NCI-H345 treated with DMSO at 0.1 percent for 48 hours (cell line): Measurements from ENCODE around the gene MYRIP.
"Not testable (repeated sequence)": the region's sequence is repeated elsewhere in the genome, so short reads cannot be mapped to it uniquely, and the experiment has no call there.

Experiments used
- DNase-seq: peaks from one replicate; lab custom pipeline; 2025; ENCODE audit not compliant: unreplicated experiment; lab: John Stamatoyannopoulos, UW

The MYRIP gene

DNA sequence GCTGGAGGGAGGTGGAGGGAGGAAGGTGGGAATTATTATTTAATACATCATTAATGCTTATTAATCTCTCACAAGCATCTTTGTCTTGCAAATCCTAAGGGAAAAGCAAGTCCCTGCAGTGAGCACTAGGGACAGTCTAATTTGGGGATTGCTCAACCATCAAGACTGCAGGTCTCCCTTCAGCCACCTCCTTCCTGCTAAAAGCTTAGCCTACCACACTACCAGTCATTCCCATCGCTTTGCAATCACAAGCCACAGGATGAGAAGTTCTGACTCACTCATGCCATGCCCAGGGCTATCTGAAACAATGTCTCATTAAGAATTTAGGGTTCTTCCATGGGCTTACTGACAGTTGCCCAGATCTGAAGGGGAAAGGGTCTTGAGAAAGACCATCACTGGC, 449.1 kb downstream of the MYRIP start:
- no peak for DNase-seq

DNA sequence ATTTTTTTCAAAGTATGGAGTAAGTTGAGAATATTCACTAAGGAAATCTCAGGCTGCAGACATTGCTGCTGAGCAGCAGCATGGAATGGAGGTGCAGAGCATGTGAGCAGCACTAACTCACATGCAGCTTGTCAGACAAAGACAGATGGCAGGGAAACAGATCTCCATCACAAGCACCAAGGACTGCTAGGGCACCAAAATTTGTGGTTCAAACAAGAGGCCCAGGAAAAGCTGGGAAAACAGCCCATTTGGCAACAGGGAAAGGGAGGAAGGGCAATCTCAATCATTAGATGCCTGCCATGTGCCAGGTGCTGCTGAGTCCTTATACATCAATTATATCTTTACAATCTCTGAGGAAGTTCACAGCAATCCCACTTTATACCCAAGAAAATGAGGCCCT, 452.9 kb downstream of the MYRIP start:
- no peak for DNase-seq

DNA sequence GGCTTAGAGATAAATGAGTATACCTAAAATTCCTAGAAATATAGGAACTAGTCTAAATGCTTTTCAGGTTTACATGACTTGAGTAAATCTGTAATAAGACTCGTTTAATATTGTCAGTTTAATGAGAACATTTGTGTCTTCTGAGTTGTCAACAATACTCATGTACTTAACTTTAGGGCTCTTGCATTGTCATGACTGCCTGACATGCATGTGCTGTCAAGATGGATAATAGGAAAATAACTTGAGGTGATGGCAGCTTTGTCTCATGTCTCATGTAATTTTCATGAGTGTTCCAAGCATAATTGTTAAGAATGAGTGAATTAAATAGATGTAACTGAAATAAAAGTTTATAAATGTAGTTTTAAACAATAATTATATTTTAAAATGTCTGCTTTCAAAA, 455.0 kb downstream of the MYRIP start:
- DNase-seq: no peak

DNA sequence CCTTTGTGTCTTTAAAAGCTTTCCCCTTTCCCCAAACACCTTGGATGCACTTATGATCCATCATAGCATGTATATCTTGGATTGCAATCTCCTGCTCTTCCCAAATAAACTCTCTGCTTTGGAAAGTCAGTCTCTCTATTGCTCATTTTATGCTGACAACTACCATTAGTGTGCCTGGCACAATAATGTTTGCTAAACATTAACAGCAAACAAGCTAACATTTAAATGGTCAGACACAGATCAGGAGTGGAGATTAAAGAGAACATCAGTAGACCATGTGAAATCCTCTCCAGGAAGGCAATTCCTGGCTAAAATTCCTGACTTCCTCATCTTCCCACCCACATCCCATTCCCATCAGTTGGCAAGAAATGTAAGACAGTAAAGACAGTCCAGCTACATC, 455.8 kb downstream of the MYRIP start:
- DNase-seq: no peak

DNA sequence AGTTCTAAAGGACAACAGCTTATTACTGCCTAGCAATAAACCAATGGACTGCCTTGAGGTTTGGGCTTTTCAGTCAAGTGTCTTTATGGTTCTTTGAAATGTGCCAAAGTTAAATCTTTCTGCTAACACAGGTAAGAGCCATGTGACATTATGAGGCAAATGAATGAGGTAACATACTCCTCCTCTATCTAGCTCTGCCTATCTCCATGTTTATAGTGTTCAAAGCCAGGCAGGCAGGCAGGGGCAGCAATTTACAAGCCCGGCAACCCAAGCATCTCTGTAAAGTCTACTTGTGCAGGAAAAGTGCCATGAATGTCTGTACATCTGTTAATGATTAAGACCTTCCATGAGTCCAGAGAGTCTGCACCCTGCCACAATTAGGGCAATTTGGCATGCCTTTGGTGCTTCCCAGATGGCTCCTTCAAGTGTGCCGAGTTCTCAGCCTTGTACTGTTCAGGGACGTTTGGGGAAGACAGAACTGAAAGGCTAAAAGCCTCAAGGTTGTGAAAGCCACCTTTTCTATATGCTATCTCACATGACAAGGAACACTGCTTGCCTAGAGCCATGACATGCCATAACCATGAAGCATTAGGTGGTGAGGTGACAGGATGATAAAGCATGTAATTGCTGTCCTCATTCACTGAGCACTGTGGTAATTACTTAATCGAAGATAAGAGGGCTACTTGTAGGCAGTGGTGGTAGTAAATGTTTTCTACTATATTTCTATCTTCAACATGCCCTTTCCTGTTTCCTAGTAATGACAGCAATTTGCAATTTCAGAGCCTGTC, 458.7 kb downstream of the MYRIP start:
- no peak for DNase-seq

DNA sequence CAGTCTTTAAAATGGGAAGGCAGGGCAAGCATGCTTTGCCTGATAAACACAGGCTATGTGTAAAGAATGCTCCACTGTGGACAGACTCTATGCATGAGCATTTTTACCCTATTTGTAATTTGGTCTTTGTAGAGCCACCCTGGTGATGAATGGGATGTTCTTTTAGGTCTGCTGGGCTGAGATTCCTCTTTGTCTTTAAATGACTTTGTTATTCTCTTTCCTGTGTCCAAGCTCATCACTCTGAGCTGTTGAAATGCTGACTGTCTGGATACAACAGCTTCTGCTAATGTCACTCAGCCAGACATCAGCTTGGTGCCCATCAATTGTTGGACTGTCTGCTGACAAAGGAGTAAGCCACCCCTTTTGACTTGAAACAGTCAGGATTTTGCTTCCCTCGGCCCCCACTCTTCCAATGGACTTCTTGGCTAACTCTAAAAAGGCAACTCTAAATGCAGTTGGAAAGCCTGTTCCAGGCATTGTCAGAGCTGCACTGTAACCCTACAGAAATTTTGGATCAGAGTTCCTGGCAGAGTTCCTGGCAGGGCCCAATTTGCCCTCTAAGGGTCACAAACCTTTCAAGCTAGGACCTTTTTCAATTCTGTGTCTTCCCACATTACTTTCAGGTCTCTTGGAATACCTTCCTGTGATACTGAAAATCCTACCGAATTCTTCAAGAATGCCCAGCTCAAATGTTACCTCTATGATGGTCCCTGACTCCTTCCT, 459.6 kb downstream of the MYRIP start:
- DNase-seq: no peak

DNA sequence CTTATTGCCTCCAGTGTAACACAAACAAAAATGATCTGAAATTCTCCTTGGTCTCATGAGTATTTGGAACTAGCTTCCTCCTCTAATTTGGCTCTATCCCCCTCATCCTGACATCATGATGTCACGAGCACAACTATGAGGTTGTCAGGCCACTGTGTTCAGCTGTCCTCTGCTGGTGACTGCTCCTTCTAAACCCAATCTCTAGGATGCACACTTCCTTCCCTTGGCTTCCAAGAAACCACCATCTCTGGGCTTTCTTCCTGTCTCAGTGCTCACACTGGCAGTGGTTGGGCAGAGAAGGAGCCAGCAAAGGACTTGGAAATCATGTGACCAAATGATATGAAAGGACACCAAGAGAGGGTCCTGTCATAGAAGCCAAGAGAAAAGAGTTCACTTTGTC, 469.4 kb downstream of the MYRIP start:
- no peak for DNase-seq

DNA sequence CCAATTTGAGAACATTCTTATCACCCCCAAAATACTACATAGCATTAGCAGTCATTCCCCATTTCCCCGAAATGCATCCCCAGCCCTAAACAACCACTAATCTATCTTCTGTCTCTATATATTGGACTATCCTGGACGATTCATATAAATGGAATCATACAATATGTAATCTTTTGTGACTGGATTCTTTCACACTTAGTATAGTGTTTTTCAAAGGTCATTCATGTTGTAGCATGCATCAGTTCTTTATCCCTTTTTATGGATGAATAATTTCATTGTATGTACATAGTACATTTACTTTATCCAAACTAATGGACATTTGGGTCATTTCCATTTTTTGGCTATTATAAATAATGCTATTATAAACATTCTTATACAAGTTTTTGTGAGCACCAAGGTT, 472.6 kb downstream of the MYRIP start:
- no peak for DNase-seq

DNA sequence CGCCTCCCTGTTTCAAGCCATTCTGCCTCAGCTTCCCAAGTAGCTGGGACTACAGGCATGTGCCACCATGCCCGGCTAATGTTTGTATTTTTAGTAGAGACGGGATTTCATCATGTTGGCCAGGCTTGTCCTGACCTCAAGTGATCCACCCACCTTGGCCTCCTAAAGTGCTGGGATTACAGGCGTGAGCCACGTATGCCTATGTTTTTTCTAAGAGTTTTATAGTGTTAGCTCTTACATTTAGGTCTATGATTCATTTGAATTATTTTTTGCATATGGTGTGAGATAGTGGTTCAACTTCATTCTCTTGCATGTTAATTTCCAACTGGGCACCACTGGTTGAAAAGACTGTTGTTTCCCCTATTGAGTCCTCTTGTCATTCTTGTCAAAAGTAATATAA, 473.6 kb downstream of the MYRIP start:
- not testable (repeated sequence) for DNase-seq

DNA sequence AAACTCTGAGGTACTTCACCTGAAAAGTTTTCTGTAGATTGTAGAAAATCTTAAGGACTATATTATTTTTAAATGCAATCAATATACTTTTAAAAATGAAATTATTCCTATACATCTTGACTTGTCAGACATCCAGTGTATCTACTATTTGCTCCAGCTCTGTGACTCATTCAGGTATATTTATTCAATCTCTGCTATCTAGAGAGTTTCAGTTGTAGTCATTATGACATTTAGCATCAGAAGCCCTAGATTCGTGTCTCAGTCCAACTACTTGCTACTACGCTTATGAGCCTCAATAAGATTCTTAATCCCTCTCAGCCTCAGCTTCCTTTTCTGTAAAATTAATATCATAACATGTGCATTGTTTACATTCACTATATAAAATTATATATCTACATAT, 477.8 kb downstream of the MYRIP start:
- no peak for DNase-seq

DNA sequence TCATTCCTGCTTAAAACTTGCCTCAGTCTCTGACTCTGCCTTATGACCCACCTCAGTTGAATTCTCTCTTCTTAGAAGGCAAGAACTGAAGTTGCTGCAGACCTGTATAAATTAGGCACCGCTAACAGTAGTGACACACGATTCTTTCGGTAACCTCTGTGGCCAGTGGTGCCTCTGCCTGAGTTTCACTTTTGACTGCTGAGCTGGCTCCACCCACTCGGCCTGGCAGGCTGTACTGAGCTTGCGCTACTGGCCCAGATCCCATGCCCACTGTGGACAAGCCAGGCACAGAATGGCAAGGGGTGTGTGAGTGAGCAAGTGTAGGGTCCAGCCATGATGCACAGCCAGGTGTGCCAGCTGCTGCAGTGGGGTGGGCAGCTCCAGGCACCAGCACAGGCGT, 481.0 kb downstream of the MYRIP start:
- DNase-seq: no peak

DNA sequence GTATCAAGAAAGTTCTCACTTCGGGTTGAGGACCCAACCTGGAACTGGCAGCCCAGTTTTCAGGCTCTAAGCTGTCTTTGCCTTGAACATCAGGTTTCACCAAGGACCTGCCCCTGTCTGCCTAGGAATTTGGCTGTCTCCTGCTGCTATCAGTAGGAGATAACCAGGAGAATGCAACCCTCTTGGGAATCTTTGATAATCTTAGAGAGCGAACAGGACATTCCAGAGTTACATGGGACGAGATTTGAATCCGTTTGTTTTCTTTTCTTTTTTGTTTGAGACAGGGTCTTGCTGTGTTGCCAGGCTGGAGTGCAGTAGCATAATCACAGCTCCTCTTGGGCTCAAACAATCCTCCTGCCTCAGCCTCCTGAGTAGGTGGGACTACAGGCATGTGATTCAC, 482.1 kb downstream of the MYRIP start:
- DNase-seq: no peak

DNA sequence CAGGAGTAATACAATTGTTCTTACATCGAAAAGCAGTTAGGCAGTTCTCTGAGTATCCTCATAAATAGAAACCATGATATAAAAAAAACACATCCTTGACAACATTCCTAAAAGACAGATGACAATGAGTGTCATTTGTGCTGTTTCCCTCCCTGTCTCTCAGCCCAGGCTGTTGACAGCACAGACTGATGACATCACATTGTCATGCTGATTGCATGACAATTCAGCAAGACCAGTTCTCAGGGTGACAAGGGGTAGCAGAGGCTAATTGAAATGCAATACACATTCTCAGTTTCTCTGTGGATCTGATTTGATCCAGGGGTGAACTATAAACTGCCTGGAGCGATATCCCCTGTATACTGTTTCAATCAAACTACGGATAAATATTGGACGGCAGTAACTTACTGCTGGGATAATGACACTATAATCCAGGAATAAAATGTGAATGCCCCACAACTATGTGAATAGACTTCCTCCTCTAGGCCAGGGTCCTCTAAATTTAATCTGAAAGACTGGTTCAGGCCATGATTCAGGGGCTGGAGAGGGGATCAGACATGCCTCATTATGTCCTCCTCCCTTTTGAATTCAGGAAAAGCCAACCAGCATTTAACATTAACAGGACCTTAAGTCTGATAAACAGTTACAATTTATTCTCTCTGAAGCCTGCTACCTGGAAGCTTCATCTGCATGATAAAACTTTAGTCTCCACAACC, 483.4 kb downstream of the MYRIP start:
- DNase-seq: no peak

DNA sequence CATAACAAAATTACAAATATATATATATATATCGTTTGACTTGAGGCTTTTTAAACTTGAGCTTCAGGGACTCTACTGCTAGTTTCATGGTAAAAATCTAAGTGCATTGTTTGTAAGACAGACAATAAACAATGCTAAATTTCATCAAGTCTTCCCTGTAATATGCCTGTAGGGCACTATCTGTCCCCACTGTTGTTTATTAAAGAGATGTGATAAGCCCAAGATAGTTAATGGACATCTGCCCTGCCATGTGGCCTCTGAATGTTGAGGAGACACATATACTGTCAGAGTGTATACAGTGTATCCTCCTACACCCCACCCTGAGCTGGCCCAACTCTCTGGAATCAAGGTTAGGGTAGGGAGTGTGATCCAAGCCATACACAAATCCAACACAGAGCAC, 485.0 kb downstream of the MYRIP start:
- DNase-seq: no peak

DNA sequence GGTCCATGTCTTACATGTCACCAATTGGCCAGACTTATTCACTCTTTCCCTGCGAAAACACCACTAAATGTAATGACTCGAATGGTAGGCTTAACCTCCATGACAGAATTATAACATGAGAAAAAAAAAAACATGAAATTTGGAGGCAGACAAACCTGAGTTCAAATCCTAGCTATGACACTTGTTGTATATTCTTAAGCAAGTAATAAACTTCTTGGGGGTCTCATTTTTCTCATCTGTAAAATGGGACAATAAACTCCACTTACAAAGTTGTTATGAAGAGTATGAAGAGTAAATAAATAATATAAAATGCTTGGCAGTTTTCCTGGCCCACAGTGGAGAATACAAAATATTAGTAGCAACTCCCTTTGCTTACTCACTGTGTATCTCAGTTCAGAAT, 488.7 kb downstream of the MYRIP start:
- no peak for DNase-seq

DNA sequence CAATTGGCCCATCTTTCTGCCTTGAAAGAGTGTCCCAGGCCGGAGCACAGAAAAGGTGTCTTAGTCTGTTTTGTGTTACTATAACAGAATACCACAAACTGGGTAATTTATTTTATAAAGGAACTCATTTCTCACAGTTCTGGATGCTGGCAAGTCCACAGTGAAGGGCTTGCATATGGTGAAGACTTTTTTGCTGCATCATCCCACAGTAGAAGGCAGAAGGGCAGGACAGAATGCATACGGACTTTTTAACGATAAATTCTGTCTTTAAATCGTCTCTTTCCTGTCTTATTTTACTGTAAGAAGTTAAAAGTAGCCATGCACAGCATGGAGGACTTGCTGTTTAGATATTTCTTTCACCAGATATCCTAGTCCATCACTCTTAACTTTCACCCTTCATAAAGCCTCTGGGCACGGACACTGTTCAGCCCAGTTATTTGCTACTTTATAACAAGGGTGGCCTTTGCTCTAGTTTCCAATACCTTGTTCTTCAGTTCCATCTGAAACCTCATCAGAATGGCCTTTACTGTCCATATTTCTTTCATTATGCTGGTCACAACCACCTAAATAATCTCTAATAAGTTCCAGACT, 489.8 kb downstream of the MYRIP start:
- DNase-seq: no peak

DNA sequence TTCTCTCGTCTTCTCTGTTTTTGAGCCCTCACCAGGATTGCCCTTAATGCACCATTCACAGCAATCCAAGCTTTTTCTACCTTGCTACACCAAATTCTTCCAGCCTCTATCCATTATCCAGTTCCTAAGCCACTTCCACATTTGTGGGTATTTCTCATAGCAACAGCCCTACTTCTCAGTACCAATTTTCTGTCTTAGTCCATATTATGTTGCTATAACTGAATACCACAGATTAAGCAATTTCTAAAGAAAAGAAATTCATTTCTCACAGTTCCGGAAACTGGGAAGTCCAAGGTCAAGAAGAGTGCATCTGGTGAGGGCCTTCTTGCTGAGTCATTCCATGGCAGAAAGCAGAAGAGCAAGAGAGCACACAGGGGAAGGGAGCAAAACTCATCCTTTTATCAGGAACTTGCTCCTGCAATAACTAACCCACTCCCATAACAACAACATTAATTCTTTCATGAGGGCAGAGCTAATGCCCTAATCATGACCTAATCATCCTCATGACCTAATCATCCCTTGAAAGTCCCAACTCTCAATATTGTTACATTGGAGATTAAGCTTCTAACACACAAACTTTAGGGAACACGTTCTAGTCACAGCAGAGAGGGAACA, 490.4 kb downstream of the MYRIP start:
- no peak for DNase-seq

DNA sequence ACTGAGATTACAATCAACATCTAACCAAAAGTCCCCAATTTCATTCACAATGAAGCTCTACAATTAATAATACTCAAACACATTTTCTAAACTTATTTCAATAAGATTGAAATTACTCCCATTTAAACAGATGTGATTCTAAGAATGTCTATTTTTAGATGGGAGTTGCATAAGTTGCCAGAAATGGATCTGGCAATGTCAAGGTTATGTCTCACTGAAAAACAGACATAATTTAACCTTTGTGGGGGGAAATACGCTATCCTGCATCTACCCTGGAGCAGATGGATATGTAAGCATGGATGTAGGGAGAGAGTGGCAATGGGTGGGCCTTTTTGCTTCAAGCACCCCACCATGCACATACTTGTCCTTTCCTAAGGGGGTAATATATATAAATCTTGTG, 493.4 kb downstream of the MYRIP start:
- no peak for DNase-seq

DNA sequence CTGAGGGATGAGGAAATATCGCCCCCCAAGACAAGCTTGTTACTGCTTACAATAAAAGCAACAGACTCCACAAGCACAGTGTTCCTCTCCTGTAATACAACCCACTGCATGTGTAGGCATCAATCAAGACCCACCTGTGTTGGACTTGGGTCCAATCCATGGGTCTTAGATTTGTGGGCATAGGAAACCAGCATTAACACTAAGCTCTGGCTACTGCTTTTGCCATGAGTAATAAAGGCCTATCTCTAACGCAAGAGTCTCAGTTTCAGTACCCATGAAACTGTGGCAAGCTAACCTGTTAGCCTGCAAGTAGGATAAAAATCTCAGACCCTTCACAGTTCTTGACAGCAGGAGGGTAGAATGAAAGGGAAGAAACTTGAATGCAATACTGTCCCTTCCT, 494.9 kb downstream of the MYRIP start:
- no peak for DNase-seq

DNA sequence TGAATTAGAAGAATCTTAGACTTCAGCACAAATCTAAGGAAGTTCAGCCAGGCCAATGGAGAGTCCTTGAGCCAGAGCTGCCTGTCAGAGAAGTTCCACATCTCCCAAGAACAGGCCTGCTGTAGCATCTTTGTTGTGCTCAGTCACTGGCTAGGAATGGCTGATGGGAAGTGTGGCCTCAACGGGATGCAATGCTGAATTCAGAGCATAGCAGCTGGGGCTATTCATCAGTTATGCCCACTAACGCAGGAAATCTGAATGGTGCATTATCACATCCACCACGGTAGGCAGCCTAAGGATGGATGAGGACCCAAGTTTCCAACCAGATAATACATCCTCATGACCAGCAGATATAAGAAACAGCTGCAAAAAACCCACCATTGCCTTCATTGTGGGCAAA, 496.9 kb downstream of the MYRIP start:
- no peak for DNase-seq

DNA sequence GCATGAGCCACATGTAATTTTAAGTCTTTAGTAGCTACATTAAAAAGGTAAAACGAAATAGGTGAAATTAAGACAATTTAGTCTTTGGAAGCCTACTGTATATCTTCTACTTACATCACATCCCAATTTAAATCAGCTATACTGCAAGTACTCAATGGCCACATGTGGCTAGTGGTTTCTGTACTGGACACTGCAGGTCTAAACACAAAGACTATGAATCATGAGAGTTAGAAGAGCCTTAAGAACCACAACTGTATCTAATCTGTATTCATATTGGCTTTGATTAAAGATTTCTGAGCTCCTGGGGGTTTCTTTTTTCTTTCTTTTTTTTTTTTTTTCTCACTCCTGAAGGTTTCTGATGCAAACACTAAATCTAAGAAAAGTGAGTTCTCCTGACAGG, 497.8 kb downstream of the MYRIP start:
- DNase-seq: no peak
